Measurements from ENCODE around the gene ATP11A.
"Not testable (repeated sequence)": the region's sequence is repeated elsewhere in the genome, so short reads cannot be mapped to it uniquely, and the experiment has no call there.

The ATP11A gene

GRCh38 chr13:112671359-112671758 is 18.5 kb upstream of the ATP11A start:
- no peak for DNase-seq

- DNase-seq = no peak
Measured at GRCh38 chr13:112672651-112673284, 17.1 kb upstream of the ATP11A start.

GRCh38 chr13:112674412-112675365 is 15.1 kb upstream of the ATP11A start:
- DNase-seq = no peak

GRCh38 chr13:112675366-112675756 is 14.5 kb upstream of the ATP11A start:
- DNase-seq = no peak

GRCh38 chr13:112677421-112677962 is 12.3 kb upstream of the ATP11A start:
- DNase-seq = not testable (repeated sequence)

- no peak for DNase-seq
Measured at GRCh38 chr13:112679381-112679780, 10.5 kb upstream of the ATP11A start.

- no peak for DNase-seq
Measured at GRCh38 chr13:112679932-112680677, 9.7 kb upstream of the ATP11A start.

- DNase-seq = no peak
Measured at GRCh38 chr13:112680741-112681360, 9.0 kb upstream of the ATP11A start.

- no peak for DNase-seq
Measured at GRCh38 chr13:112683581-112683980, 6.3 kb upstream of the ATP11A start.

GRCh38 chr13:112684071-112684845 is 5.6 kb upstream of the ATP11A start:
- no peak for DNase-seq

GRCh38 chr13:112685189-112685805 is 4.5 kb upstream of the ATP11A start:
- DNase-seq = not testable (repeated sequence)

GRCh38 chr13:112685896-112686295 is 3.9 kb upstream of the ATP11A start:
- no peak for DNase-seq

- no peak for DNase-seq
Measured at GRCh38 chr13:112686364-112686763, 3.5 kb upstream of the ATP11A start.

GRCh38 chr13:112686987-112687386 is 2.9 kb upstream of the ATP11A start:
- no peak for DNase-seq

- no peak for DNase-seq
Measured at GRCh38 chr13:112687836-112688559, 1.8 kb upstream of the ATP11A start.

GRCh38 chr13:112688560-112689302 is 1.1 kb upstream of the ATP11A start:
- peak; percentile 54 to 60 for DNase-seq

- DNase-seq = peak in 1 of 2 donors; percentile 19
Measured at GRCh38 chr13:112690283-112690929, 568 bp downstream of the ATP11A start.

- no peak for DNase-seq
Measured at GRCh38 chr13:112692104-112692503, 2.3 kb downstream of the ATP11A start.

GRCh38 chr13:112692586-112692985 is 2.7 kb downstream of the ATP11A start:
- DNase-seq = no peak

All from stimulated activated CD4-positive, alpha-beta T cell treated with anti-CD3 and anti-CD28 coated beads, Interleukin-2, amount 100 ng/mL, for 48 hours (primary cell).